Measurements from ENCODE around the gene COMT.
"Not testable (repeated sequence)": the region's sequence is repeated elsewhere in the genome, so short reads cannot be mapped to it uniquely, and the experiment has no call there.

COMT gene

DNA sequence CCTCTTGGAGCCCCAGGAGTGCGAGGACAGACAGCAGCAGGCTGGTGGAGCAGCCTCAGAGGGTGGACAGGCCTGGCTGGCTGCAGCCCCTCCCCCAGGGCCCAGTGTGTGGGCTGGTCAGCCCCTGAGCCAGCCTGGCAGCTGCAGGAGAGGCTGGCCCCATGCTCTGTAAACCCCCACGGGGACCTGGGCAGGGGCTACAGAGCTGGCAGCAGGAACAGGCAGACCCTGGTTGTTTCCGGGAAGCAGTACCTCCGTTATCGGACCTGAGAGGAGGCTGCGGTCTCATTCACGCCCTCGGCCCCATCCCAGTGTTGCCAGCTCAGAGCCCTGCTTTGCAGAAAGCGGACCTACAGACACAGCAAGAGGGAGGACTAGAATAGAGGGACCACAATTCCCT lies 38.5 kb upstream of the COMT start:
- H3K4me3 ChIP-seq (ENCODE audit: control insufficient read depth, low read depth, low read length): no peak overlapping the region
- TF ChIP-seq, protein P1, sequence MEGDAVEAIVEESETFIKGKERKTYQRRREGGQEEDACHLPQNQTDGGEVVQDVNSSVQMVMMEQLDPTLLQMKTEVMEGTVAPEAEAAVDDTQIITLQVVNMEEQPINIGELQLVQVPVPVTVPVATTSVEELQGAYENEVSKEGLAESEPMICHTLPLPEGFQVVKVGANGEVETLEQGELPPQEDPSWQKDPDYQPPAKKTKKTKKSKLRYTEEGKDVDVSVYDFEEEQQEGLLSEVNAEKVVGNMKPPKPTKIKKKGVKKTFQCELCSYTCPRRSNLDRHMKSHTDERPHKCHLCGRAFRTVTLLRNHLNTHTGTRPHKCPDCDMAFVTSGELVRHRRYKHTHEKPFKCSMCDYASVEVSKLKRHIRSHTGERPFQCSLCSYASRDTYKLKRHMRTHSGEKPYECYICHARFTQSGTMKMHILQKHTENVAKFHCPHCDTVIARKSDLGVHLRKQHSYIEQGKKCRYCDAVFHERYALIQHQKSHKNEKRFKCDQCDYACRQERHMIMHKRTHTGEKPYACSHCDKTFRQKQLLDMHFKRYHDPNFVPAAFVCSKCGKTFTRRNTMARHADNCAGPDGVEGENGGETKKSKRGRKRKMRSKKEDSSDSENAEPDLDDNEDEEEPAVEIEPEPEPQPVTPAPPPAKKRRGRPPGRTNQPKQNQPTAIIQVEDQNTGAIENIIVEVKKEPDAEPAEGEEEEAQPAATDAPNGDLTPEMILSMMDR (conservative IDR thresholded peaks at IDR 0.05; ENCODE audit: control insufficient read depth, insufficient read depth, low read depth, low read length): no peak
- DNase-seq (ENCODE audit: low read depth): no peak

DNA sequence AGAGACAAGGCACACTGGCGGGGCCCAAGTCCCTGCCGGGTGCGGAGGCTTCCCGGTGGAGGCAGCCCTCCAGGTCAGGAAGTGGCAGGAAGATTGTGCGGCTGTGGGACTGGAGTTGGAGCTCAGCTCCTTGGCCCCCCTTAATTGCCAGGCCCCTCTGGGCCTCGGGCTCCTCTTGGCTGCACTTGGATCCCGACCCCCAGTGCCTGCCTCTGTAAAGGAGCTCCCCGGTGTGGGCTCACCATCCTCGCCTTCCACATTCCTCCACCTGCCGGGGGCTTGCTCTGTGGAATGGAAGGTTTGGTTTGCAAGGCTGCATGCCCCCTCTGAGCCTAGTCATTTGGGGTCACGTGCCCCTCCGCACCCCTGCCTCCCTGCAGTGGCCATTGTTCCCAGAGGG lies 38.1 kb upstream of the COMT start:
- DNase-seq (ENCODE audit: low read depth): no peak
- no peak overlapping the region for H3K4me3 ChIP-seq (ENCODE audit: control insufficient read depth, low read depth, low read length)
- TF ChIP-seq, protein P1 (conservative IDR thresholded peaks at IDR 0.05; ENCODE audit: control insufficient read depth, insufficient read depth, low read depth, low read length): no peak

DNA sequence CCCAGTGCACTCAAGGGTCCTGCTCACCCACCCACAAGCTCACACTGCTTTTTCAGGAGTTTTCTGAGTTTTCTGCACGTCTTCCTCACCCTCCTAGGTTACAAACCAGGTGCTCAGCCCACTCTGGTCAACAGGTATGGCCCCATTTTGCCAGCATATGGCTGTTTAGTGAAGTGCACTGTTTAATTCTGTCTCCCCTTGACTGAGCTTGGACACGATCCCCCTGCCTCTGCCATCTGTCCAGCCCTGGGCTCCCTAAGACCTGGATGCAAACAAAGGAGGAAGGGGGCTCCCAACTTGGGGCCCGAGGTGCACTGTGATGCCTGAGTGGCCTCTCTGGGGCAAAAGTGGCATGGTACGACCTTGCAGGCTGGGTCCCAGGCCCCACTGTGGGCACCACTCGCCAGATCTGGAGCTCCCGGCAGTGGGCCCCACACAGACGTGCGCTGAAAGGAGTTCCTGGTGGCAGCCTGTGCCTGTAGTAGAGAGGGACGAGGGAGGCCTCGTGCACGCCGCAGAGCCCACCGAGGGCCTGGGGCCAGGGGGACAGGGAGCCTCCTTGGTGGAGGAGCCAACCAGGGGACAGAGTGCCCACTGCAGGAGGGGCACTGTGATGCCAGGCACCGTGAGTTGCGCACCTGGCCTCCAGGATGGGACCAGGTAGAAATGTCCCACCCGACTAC lies 37.3 kb upstream of the COMT start:
- H3K4me3 ChIP-seq (ENCODE audit: control insufficient read depth, low read depth, low read length): no peak overlapping the region
- no peak for DNase-seq (ENCODE audit: low read depth)
- TF ChIP-seq, protein P1 (conservative IDR thresholded peaks at IDR 0.05; ENCODE audit: control insufficient read depth, insufficient read depth, low read depth, low read length): no peak

DNA sequence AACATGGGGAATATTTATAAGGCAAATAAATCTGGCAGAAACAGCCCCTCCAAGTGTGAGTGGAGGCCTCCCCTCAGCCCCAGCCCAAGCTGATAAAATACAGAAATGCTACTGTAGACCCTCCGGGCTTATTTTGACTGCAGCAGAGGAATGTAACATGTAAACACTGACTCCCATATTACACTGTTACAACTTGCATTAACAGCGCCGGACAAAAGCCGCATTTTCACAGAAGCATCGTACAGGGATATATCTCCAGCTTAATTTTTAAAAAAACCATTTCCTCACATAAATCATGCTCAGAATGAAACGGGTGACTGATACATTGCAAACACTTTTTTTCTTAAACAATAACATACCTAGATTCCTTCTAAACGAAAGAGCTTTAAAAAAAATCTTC lies 36.6 kb upstream of the COMT start:
- DNase-seq (ENCODE audit: low read depth): no peak
- H3K4me3 ChIP-seq (ENCODE audit: control insufficient read depth, low read depth, low read length): no peak overlapping the region
- TF ChIP-seq, protein P1 (conservative IDR thresholded peaks at IDR 0.05; ENCODE audit: control insufficient read depth, insufficient read depth, low read depth, low read length): no peak

DNA sequence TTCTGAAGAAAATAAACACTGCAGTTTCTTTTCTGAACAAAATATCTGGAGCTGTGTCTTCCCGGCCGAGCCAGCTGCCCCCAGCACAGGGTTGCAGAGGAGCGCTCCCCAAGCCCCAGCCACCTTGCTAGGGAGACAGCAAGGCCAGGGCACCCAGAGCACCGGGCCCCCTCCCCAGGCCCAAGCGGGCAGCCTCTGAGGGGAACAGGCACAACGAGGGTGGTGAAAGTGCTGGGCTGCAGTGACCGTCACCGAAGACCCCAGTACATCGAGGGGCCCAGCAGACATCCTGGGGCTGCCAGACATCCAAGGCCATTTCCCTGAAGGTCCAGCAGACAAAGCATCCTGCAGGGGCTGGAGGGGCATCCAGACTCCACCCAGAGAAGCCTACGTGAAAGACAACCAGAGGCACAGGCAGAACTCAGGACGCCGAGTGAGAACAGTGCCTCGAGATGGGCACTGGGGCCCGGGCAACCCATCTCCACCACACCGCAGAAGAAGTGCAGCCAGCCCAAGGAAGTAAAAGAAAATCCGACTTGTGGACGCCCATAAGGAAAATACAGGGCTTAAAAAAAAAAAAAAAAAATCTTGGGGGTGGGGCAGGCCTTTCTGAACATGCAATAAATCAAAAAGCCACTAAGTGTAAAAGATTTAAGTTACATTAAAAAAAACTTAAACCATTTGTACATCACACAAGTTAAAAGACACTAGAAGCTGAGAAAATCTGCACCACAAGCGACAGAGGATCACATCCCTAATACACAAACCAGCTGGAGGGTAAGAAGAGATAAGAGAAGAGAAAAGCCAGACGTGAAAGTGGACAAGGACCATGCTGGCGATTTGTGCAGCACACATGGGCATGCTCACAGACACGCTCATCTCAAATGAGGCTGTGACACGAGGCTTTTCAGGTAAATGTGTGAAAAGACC lies 36.0 kb upstream of the COMT start:
- H3K4me3 ChIP-seq (ENCODE audit: control insufficient read depth, low read depth, low read length): no peak overlapping the region
- TF ChIP-seq, protein P1 (conservative IDR thresholded peaks at IDR 0.05; ENCODE audit: control insufficient read depth, insufficient read depth, low read depth, low read length): no peak
- DNase-seq (ENCODE audit: low read depth): no peak

DNA sequence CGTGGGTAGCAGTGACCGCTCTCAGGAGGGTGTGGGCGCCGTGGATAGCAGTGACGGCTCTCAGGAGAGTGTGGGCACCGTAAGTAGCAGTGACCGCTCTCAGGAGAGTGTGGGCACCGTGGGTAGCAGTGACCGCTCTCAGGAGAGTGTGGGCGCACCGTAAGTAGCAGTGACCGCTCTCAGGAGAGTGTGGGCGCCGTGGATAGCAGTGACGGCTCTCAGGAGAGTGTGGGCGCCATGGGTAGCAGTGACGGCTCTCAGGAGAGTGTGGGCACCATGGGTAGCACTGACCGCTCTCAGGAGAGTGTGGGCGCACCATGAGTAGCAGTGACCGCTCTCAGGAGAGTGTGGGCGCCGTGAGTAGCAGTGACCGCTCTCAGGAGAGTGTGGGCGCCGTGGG lies 34.7 kb upstream of the COMT start:
- not testable (repeated sequence) for H3K4me3 ChIP-seq (ENCODE audit: control insufficient read depth, low read depth, low read length); DNase-seq (ENCODE audit: low read depth)

DNA sequence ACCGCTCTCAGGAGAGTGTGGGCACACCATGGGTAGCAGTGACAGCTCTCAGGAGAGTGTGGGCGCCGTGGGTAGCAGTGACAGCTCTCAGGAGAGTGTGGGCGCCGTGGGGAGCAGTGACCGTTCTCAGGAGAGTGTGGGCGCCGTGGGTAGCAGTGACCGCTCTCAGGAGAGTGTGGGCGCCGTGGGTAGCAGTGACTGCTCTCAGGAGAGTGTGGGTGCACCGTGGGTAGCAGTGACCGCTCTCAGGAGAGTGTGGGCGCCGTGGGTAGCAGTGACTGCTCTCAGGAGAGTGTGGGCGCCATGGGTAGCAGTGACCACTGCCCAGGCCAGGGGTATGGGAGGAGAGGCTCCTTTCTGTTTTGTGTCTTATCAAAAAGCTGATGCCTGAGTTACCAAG lies 33.7 kb upstream of the COMT start:
- not testable (repeated sequence) for H3K4me3 ChIP-seq (ENCODE audit: control insufficient read depth, low read depth, low read length); DNase-seq (ENCODE audit: low read depth)

Measured in fibroblast of mammary gland (primary cell).